Ovary (tissue), 9 donors: ENCODE measurements around the gene PEX10. TPM values are rescaled to one million over a fixed set of nuclear protein-coding genes. Genes with fewer than 3 reads are reported as not detected.

Experiments used
- DNase-seq, 5 donors: peaks; one replicate each; pipeline ENCODE4 v3.0.0-alpha.2; 2019 to 2020
- H3K27ac ChIP-seq, 2 donors: fragments of 200-600 bp; one replicate each; pipeline versions ENCODE4 v1.5.1 to v1.8.0; 2019 to 2022
- H3K27me3 ChIP-seq: fragments of 200-600 bp; one replicate; pipeline ENCODE4 v1.8.0; 2022
- H3K36me3 ChIP-seq: fragments of 200-600 bp; sonication (generic); one replicate; pipeline ENCODE4 v1.5.1; 2019
- H3K4me1 ChIP-seq: one replicate; pipeline ENCODE4 v1.8.1; 2013; ENCODE audit warnings: mild to moderate bottlenecking, moderate library complexity; ENCODE audit not compliant: insufficient read depth
- H3K4me3 ChIP-seq: fragments of 200-600 bp; sonication (generic); one replicate; pipeline ENCODE4 v1.5.1; 2017
- H3K9me3 ChIP-seq, 2 donors: fragments of 200-600 bp in 1 of 2; sonication (generic) in 1 of 2; one replicate each; pipeline versions ENCODE4 v1.5.1 to v1.8.1; 2013 to 2019; ENCODE audit warnings: mild to moderate bottlenecking in 1 of 2, moderate library complexity in 1 of 2
- CTCF ChIP-seq, 3 donors: fragments of 450-650 bp in 2 of 3; fragments of 200-600 bp in 1 of 3; IDR thresholded peaks; one replicate each; pipeline versions ENCODE4 v1.5.1 to v1.8.0; 2016 to 2022; ENCODE audit warnings: antibody characterized with exemption in 3 of 3, mild to moderate bottlenecking in 1 of 3
- EP300 ChIP-seq: sonication (generic); formaldehyde crosslinking; IDR thresholded peaks from one replicate; pipeline ENCODE4 v1.6.1; 2017; ENCODE audit warnings: antibody characterized with exemption
- POLR2A ChIP-seq: fragments of 450-650 bp; IDR thresholded peaks from one replicate; pipeline ENCODE4 v1.6.1; 2017; ENCODE audit warnings: antibody characterized with exemption, mild to moderate bottlenecking, moderate library complexity
- WGBS, 3 donors: extraction: QIAGEN DNeasy Blood & Tissue Kit in 1 of 3; methylation state at CpG; one replicate each; pipeline versions ENCODE4 v1.1.5 to v1.1.7; 2013 to 2017; 5-methylcytosine and 5-hydroxymethylcytosine counted together
- intact Hi-C, 4 donors: fragments of 100-400 bp; cut with DNase I; formaldehyde crosslinking; loops; one replicate each; pipeline versions ENCODE4 v1.11.0 to v1.15.1; 2022 to 2023
- polyA plus RNA-seq, 2 donors: library from polyadenylated mRNA; stranded (reverse); fragments of 200-250 nt in 1 of 2; fragments of 350-450 nt in 1 of 2; fragmentation: Illumina TruSeq in 1 of 2; extraction: RNeasy Lipid Tissue Mini Kit (QIAGEN cat#74804) in 1 of 2; gene quantifications; one replicate each; pipeline ENCODE4 v1.2.3, GENCODE V29; 2013 to 2014
- total RNA-seq, 7 donors: library from RNA; depleted of rRNA in 2 of 7; stranded (reverse); fragments of >200 nt in 2 of 7; fragmentation: NEBNext Ultra II Directional in 3 of 7; extraction: Animal tissue kit (Norgen Biotek cat#: 25700) in 3 of 7; gene quantifications; one replicate each; pipeline versions ENCODE4 v1.1.0 to v1.2.4, GENCODE V29; 2016 to 2023
- donor health status: DM: no; HTN: no; CAD: no; lungs with moderate emphysema.
- donor health status: DM: no; HTN: no; CAD: no.
- donor health status: Bipolar disorder and iron deficiency.
- donor health status: DM: yes; HTN: yes; CAD: no.
- donor health status: DM: no; HTN: no; CAD: no.
- donor health status: DM: yes; HTN: yes; CAD: no.

The PEX10 gene
- total and polyA plus RNA-seq, 9 donors: 14.4 to 25.9 (median 19.3) TPM

- Histone ChIP-seq H3K4me1 (peaks cover 11% of the 10 kb centered on the region), H3K4me3 (peak overlapping the region; percentile 96), H3K27ac (peak overlapping the region; percentile 57 to 70), H3K9me3 (no peaks in the 10 kb centered on the region), H3K27me3 (no peaks in the 10 kb centered on the region), H3K36me3 (no peaks in the 10 kb centered on the region)
- intact Hi-C loops: no loop called here
- DNase-seq: no peak
- 0 to 1% (median 1%) methylated on average over 29 to 62 of the region's 62 CpGs for WGBS, 3 donors
- TF ChIP-seq EP300: no peak
- TF ChIP-seq POLR2A: no peak
- TF ChIP-seq CTCF (IDR thresholded peaks at IDR 0.05): peak in 1 of 3 donors; percentile 27
These were observed 20.3 kb downstream of the PEX10 start for GRCh38 chr1:2391931-2392509.

- H3K4me3 ChIP-seq: peak within 1 kb of the TSS; percentile 96
- peaks cover 11% of the 10 kb centered on the region for H3K4me1 ChIP-seq
- no peaks in the 10 kb centered on the region for H3K9me3 ChIP-seq
- H3K27ac ChIP-seq: peak within 1 kb of the TSS; percentile 57 to 70
- H3K27me3 ChIP-seq: no peaks in the 10 kb centered on the region
- TF ChIP-seq CTCF (IDR thresholded peaks at IDR 0.05): no peak
- peak; percentile 64 for TF ChIP-seq EP300
- peak; percentile 90 for TF ChIP-seq POLR2A
- intact Hi-C loops: no loop called here
- H3K36me3 ChIP-seq: no peaks in the 10 kb centered on the region
- DNase-seq: peak; percentile 99 to 100 (median 99)
- whole genome bisulfite sequencing, 3 donors: 0 to 1% (median 0%) methylated on average over 56 to 103 of the region's 103 CpGs
These were observed 21.1 kb downstream of the PEX10 start, which contains the start of the genes MORN1 and RER1 for GRCh38 chr1:2391041-2391930. Gene MORN1, minus strand, starts transcription at chr1:2391554. Its CDS starts 21 bp downstream, at chr1:2391533. Gene RER1, plus strand, starts transcription at chr1:2391841. Its CDS starts 3,950 bp downstream, at chr1:2395791.

GRCh38 chr1:2389644-2390043 is 22.7 kb downstream of the PEX10 start:
- DNase-seq: peak in 2 of 5 donors; percentile 16 to 23
- TF ChIP-seq POLR2A: no peak
- no peaks in the 10 kb centered on the region for H3K27me3 ChIP-seq

GRCh38 chr1:2388004-2388913 is 24.1 kb downstream of the PEX10 start:
- TF ChIP-seq EP300: no peak
- no peak for TF ChIP-seq CTCF (IDR thresholded peaks at IDR 0.05)
- no peak for TF ChIP-seq POLR2A
- H3K4me1 ChIP-seq: peaks cover 7% of the 10 kb centered on the region
- no peak overlapping the region for H3K4me3 ChIP-seq
- no peak overlapping the region for H3K27ac ChIP-seq
- DNase-seq: peak in 3 of 5 donors; percentile 18 to 36 (median 21)
- H3K9me3 ChIP-seq: no peaks in the 10 kb centered on the region
- 90 to 92% (median 91%) methylated on average over 32 of the region's 32 CpGs for WGBS, 3 donors
- intact Hi-C loops: no loop called here
- H3K36me3 ChIP-seq: no peaks in the 10 kb centered on the region
- H3K27me3 ChIP-seq: no peaks in the 10 kb centered on the region

More at GRCh38 chr1:2389644-2390043, 22.7 kb downstream of the PEX10 start:
- no peaks in the 10 kb centered on the region for H3K9me3 ChIP-seq
- WGBS, 3 donors: 90 to 95% (median 92%) methylated on average over 7 of the region's 7 CpGs
- intact Hi-C loops: no loop called here
- H3K4me3 ChIP-seq: no peak overlapping the region
- H3K36me3 ChIP-seq: no peaks in the 10 kb centered on the region
- peaks cover 11% of the 10 kb centered on the region for H3K4me1 ChIP-seq
- H3K27ac ChIP-seq: no peak overlapping the region
